Measurements from ENCODE around the gene CFAP73. TPM values are rescaled to one million over a fixed set of nuclear protein-coding genes. Genes with fewer than 3 reads are reported as not detected.
"Not testable (repeated sequence)": the region's sequence is repeated elsewhere in the genome, so short reads cannot be mapped to it uniquely, and the experiment has no call there.

Gene CFAP73
- total RNA-seq, 4 donors from 2014 or later = 0.56 TPM; not detected in 3

GRCh38 chr12:113116875-113117274 is 32.6 kb upstream of the CFAP73 start:
- no peaks in the 10 kb centered on the region for H3K36me3 ChIP-seq
- no peaks in the 10 kb centered on the region for H3K9me3 ChIP-seq
- H3K27me3 ChIP-seq = no peaks in the 10 kb centered on the region
- peak in 1 of 2 donors; percentile 22 for DNase-seq
- no peak overlapping the region for H3K4me3 ChIP-seq (replicated peaks in 1 of 3)
- intact Hi-C loops (cut with DNase I) = no loop called here
- WGBS, 2 donors = 55 to 72% methylated on average over 6 of the region's 6 CpGs
- no peak for TF ChIP-seq POLR2A (IDR thresholded peaks at IDR 0.05)
- TF ChIP-seq, protein P1, sequence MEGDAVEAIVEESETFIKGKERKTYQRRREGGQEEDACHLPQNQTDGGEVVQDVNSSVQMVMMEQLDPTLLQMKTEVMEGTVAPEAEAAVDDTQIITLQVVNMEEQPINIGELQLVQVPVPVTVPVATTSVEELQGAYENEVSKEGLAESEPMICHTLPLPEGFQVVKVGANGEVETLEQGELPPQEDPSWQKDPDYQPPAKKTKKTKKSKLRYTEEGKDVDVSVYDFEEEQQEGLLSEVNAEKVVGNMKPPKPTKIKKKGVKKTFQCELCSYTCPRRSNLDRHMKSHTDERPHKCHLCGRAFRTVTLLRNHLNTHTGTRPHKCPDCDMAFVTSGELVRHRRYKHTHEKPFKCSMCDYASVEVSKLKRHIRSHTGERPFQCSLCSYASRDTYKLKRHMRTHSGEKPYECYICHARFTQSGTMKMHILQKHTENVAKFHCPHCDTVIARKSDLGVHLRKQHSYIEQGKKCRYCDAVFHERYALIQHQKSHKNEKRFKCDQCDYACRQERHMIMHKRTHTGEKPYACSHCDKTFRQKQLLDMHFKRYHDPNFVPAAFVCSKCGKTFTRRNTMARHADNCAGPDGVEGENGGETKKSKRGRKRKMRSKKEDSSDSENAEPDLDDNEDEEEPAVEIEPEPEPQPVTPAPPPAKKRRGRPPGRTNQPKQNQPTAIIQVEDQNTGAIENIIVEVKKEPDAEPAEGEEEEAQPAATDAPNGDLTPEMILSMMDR (IDR thresholded peaks at IDR 0.05) = no peak
- H3K4me1 ChIP-seq = peaks cover 0 to 5% of the 10 kb centered on the region in 2 donors
- no peak overlapping the region for H3K27ac ChIP-seq

GRCh38 chr12:113117684-113118083 is 31.8 kb upstream of the CFAP73 start:
- H3K9me3 ChIP-seq; H3K4me1 ChIP-seq; intact Hi-C loops (cut with DNase I); H3K27me3 ChIP-seq; DNase-seq; H3K27ac ChIP-seq; H3K4me3 ChIP-seq (replicated peaks in 1 of 3); H3K36me3 ChIP-seq: not testable (repeated sequence)
- WGBS, 2 donors = 89 to 91% methylated on average over 8 of the region's 8 CpGs

DNA sequence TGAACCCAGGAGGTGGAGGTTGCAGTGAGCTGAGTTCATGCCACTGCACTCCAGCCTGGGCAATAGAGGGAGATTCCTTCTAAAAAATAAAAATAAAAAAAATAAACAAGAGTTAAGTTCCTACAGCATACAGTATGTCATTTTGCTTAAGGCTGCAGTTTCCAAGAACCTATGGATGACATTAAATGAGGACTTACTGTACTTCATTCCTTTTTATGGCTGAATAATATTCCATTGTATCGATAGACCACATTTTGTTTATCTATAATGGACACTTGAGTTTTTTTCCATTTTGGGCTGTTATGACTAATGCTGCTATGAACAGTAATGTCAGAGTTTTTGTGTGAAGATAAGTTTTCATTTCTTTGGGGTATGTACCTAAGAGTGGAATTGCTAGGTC is 31.4 kb upstream of the CFAP73 start:
- intact Hi-C loops (cut with DNase I) = no loop called here
- H3K27me3 ChIP-seq = no peaks in the 10 kb centered on the region
- H3K27ac ChIP-seq = no peak overlapping the region
- H3K4me1 ChIP-seq = peaks cover 0 to 5% of the 10 kb centered on the region in 2 donors
- H3K9me3 ChIP-seq = no peaks in the 10 kb centered on the region
- DNase-seq = no peak
- no peaks in the 10 kb centered on the region for H3K36me3 ChIP-seq
- 96 to 98% methylated on average over 1 of the region's 1 CpG for WGBS, 2 donors
- TF ChIP-seq, protein P1 (IDR thresholded peaks at IDR 0.05) = no peak
- TF ChIP-seq POLR2A (IDR thresholded peaks at IDR 0.05) = no peak
- no peak overlapping the region for H3K4me3 ChIP-seq (replicated peaks in 1 of 3)

DNA sequence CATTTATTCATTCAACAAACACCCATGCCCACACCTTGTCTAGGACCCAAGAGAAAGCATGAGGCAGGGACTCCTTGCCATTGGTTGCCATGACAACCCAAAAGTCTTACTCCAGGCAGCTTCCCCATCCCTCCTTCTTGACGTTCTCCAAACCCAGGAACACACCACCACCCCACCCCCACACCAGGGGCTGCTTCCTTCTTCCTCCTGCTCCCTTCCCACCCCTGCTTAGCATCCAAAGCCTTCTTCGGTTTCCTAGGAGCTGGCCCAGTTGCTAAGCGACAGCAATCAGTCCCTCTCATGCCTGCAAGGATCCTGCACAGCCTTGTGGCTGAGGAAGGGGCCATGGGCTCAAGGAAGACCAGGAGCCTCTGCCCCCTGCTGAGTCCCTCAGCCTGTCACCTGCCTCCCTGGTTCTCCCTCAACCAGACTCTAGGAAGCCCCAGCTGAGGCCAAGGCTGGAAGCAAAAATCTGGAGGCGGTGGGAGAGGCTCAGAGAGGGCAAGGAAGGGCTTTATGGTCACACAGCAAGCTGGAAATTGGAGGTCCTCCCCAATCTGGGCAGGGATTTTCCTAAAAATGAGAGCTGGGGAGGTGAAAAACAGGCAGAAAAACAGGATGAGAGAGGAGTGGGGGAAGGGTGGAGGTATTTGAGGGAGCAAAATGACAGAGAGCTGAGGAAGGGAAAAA is 29.4 kb upstream of the CFAP73 start:
- peaks cover 0 to 5% of the 10 kb centered on the region in 2 donors for H3K4me1 ChIP-seq
- H3K27ac ChIP-seq = no peak overlapping the region
- WGBS, 2 donors = 54 to 63% methylated on average over 4 of the region's 4 CpGs
- TF ChIP-seq, protein P1 (IDR thresholded peaks at IDR 0.05) = no peak
- TF ChIP-seq POLR2A (IDR thresholded peaks at IDR 0.05) = no peak
- no peak for DNase-seq
- no peak overlapping the region for H3K4me3 ChIP-seq (replicated peaks in 1 of 3)
- H3K36me3 ChIP-seq = no peaks in the 10 kb centered on the region
- H3K27me3 ChIP-seq = no peaks in the 10 kb centered on the region
- intact Hi-C loops (cut with DNase I) = no loop called here
- H3K9me3 ChIP-seq = no peaks in the 10 kb centered on the region

DNA sequence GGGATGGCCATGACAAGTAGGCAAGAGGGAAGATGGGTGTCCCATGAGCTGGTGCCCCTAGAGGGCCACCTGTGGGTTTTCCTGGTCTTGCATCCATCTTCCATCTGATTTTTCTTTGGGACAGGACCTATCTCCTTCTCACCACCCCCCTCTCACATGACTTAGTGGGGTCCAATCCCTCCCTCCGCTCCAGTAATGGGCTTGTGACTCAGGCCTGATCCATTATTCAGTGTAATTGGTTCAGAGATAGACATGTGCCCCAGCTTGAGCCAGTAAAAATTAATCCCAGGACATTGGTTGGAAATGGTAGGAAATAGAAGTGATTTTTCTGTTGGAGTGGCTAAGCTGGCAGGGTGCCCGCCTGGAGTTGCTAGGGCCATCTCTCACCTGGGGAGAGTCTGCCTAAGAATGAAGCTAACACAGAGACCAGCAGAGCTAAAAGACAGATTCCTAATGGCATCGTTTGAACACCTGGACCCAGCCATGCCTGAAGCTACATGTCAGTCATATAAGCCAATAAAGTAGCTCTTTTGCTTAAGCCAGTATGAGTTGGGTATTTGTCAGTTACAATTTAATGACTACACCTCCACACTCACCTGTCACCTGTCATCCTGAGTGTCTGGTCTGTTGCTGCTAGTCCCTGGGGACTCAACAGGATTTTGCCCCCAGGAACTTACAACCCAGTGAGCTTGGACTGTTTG is 28.7 kb upstream of the CFAP73 start:
- Histone ChIP-seq H3K4me1 (peaks cover 0 to 5% of the 10 kb centered on the region in 2 donors), H3K36me3 (no peaks in the 10 kb centered on the region), H3K9me3 (no peaks in the 10 kb centered on the region), H3K27me3 (no peaks in the 10 kb centered on the region), H3K27ac (no peak overlapping the region), H3K4me3 (replicated peaks in 1 of 3) (no peak overlapping the region)
- intact Hi-C loops (cut with DNase I) = no loop called here
- DNase-seq = peak; percentile 76 to 78
- 49 to 61% methylated on average over 3 of the region's 3 CpGs for WGBS, 2 donors
- TF ChIP-seq, protein P1 (IDR thresholded peaks at IDR 0.05) = no peak
- TF ChIP-seq POLR2A (IDR thresholded peaks at IDR 0.05) = no peak
